Ovary (tissue), 3 donors: ENCODE data around the gene NFATC2IP.

Experiments used
- POLR2A ChIP-seq: fragments of 450-650 bp; IDR thresholded peaks from one replicate; pipeline ENCODE4 v1.6.1; 2017; ENCODE audit warnings: antibody characterized with exemption, mild to moderate bottlenecking, moderate library complexity
- TF ChIP-seq, protein P1 (sequence below), 3 donors: fragments of 450-650 bp in 2 of 3; fragments of 200-600 bp in 1 of 3; IDR thresholded peaks; one replicate each; pipeline versions ENCODE4 v1.5.1 to v1.8.0; 2016 to 2022; ENCODE audit warnings: antibody characterized with exemption in 3 of 3, mild to moderate bottlenecking in 1 of 3
- donor health status: DM: no; HTN: no; CAD: no.

DNA sequence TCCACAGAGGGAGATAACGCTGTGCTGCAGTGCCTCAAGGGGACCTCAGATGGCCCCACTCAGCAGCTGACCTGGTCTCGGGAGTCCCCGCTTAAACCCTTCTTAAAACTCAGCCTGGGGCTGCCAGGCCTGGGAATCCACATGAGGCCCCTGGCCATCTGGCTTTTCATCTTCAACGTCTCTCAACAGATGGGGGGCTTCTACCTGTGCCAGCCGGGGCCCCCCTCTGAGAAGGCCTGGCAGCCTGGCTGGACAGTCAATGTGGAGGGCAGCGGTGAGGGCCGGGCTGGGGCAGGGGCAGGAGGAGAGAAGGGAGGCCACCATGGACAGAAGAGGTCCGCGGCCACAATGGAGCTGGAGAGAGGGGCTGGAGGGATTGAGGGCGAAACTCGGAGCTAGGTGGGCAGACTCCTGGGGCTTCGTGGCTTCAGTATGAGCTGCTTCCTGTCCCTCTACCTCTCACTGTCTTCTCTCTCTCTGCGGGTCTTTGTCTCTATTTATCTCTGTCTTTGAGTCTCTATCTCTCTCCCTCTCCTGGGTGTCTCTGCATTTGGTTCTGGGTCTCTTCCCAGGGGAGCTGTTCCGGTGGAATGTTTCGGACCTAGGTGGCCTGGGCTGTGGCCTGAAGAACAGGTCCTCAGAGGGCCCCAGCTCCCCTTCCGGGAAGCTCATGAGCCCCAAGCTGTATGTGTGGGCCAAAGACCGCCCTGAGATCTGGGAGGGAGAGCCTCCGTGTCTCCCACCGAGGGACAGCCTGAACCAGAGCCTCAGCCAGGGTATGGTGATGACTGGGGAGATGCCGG lies 18.2 kb upstream of the NFATC2IP start:
- TF ChIP-seq, protein P1, sequence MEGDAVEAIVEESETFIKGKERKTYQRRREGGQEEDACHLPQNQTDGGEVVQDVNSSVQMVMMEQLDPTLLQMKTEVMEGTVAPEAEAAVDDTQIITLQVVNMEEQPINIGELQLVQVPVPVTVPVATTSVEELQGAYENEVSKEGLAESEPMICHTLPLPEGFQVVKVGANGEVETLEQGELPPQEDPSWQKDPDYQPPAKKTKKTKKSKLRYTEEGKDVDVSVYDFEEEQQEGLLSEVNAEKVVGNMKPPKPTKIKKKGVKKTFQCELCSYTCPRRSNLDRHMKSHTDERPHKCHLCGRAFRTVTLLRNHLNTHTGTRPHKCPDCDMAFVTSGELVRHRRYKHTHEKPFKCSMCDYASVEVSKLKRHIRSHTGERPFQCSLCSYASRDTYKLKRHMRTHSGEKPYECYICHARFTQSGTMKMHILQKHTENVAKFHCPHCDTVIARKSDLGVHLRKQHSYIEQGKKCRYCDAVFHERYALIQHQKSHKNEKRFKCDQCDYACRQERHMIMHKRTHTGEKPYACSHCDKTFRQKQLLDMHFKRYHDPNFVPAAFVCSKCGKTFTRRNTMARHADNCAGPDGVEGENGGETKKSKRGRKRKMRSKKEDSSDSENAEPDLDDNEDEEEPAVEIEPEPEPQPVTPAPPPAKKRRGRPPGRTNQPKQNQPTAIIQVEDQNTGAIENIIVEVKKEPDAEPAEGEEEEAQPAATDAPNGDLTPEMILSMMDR (IDR thresholded peaks at IDR 0.05), result no peak
- TF ChIP-seq POLR2A, result no peak
